Amygdala (tissue), 56 donors: ENCODE results near the gene MEIOB.
A peak's percentile ranks its signal among the peaks of the same experiment; 100 is the strongest.

Experiments used
- DNase-seq, 56 donors: peaks; one replicate each; lab custom pipeline; 2025; lab: John Stamatoyannopoulos, UW

MEIOB gene

GRCh38 chr16:1832838-1833454 lies 39.0 kb downstream of the MEIOB start:
- no peak for DNase-seq

GRCh38 chr16:1831186-1832075 lies 40.5 kb downstream of the MEIOB start:
- DNase-seq = no peak

GRCh38 chr16:1830213-1830612 lies 41.8 kb downstream of the MEIOB start:
- DNase-seq = no peak

DNA sequence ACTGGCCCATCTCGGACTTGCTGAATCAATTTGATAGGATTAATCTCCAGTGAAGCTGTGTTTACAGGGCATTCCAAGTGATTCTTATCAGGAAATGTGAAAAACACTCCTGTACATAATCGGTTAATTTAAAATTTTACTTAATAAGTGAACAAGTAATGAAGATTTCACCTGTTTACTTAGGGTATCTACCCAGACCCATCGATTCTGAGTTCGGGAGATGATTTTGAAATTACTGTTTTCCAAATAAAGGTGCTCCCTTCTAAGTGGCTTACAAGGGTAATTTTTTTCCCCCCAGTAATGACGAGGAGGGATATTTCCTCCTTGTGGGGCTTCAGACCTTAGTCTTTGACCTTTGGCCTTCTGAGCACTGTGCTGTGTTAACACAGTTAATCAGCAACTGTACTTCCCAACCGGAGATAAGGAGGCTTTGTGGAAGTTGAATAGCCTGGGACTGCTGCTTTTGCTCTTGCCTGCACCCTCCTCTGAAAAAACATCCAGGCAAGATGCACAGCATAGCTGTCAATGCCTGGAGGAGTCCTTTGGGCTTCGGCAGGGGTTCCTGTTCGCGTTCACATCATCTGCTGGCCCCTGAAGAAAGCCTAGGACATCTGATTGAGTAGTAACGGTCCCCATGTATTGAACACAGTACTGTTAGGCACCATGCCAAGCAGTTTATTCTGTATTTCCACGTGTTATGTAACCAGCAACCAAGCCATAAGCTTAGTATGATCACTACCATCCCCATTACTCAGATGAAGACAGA lies 43.1 kb downstream of the MEIOB start:
- DNase-seq = no peak

DNA sequence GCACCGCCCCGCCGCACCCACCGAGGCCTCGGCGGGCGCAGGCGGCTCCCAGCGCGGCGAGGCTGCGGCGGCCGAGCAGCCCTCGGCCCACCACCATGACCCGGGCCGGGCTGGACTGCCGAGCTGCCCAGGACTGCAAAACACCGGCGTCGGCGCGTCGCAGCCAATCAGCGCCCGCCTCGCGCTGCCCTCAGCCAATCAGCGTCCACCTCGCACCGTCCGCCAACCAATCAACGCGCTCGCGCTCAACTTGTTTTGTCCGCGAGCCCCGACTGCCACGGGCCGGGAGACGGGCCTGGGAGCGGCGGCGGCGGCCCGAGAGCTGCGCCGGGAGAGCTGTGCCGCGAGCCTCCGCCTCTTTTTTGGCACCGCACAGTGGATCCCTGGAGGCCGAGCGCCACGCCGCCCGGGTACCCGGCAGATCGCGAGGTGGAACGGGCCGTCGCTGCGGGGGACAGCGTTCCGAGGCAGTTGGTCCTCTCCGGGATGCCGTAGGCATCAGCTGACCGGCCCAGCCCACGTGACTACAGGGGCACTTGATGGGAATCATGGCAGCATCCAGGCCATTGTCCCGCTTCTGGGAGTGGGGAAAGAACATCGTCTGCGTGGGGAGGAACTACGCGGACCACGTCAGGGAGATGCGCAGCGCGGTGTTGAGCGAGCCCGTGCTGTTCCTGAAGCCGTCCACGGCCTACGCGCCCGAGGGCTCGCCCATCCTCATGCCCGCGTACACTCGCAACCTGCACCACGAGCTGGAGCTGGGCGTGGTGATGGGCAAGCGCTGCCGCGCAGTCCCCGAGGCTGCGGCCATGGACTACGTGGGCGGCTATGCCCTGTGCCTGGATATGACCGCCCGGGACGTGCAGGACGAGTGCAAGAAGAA lies 45.0 kb downstream of the MEIOB start, which contains the start of the genes FAHD1 and HAGH:
Gene FAHD1 (plus strand): TSS at position 516 of the 883 bp plus-strand sequence. CDS start 33 bp downstream, at position 549.
Gene HAGH (minus strand): TSS at position 135 of the 883 bp plus-strand sequence. CDS start 38 bp downstream, at position 97.
- DNase-seq = peak; percentile 61 to 99 (median 92)

- peak in 8 of 56 donors; percentile 38 to 76 (median 62) for DNase-seq
These were observed 45.9 kb downstream of the MEIOB start for GRCh38 chr16:1825864-1826690.

DNA sequence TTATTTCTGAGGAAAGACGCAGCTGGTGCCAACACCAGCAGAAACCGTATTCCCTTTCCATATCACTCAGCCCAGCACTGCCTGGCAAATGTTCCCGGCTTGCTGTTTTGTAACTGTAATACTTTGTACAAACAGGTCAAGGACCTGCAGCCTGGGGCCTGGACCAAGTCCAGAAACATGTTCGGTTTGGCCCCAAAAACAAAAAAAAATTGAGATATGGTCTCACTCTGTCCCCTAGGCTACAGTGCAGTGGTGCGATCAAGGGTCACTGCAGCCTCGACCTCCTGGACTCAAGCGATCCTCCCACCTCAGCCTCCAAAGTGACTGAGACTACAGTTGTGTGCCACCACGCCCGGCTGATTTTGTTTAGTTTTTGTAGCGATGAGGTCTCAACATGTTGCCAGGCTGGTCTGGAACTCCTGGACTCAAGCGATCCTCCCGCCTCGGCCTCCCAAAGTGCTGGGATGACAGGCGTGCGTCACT lies 46.5 kb downstream of the MEIOB start:
- no peak for DNase-seq

GRCh38 chr16:1823821-1824220 lies 48.1 kb downstream of the MEIOB start:
- DNase-seq = peak in 30 of 56 donors; percentile 1 to 63 (median 22)

DNA sequence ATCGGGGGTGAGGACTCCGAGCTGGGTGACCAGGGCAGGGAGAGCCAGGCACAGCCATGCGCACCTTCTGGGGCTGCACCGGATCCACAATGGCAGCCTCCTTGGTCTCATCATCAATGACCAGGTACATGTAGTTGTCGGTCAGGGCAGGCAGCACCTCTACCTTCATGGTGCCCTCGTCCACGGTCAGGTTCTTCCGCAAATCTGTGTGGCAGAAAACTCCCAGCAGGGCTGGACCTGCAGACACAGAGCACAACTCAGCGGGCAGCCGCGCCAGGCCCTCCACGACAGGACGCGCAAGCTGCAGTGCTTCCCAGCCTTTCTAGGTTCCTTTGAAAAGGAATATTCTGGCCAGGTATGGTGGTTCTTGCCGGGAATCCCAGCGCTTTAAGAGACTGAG lies 49.2 kb downstream of the MEIOB start:
- no peak for DNase-seq

DNA sequence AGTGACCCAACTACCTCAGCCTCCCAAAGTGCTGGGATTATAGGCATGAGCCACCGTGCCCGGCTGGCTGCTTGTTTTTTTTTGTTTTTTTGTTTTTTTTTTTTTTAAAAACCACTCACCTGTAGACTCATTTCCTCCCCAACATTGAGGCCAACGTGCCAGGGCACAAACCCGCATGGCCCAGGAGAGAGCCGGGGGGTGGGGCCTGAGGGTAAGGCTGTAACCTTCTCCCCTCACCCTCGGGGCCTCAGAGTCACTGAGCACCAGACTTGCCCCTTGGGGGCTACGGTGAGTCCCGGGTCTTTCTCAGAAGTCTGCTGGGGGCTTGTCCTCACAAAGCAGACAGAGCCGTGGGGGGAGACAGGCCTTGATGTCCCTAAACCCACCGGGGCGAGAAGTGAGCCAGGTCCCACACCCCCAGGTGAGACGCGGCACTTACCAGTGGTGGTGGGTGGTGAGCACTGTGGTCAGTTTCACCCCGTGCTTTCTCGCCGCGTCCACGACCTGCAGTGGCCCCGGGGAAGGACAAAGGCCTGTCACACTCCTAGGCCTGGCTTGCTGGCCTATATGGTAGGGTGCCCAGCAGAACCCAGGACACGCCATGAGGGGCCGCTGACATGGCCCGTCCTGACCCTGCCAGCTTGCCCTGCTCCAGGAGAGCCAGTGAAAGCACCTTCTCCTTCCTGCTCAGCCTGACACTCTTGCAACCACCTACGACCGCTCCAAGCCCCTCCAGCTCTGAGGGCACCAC lies 49.9 kb downstream of the MEIOB start:
- no peak for DNase-seq

DNA sequence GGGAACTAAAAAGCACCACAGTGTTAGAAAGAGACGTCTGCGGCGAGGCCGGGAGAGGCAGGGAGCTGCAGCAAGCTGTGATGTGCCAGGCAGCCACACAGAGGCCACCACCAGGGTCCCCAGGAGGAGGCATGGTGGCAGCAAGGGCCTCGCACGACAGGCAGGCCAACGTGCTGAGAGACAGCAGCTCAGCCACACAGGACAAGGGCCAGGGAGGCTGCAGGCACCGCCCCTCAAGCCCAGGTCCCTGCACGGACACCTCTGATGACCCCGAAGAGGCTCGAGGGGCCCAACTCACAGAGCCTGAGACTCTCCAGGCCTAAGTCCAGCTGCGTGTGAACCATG lies 51.0 kb downstream of the MEIOB start:
- DNase-seq = no peak

DNA sequence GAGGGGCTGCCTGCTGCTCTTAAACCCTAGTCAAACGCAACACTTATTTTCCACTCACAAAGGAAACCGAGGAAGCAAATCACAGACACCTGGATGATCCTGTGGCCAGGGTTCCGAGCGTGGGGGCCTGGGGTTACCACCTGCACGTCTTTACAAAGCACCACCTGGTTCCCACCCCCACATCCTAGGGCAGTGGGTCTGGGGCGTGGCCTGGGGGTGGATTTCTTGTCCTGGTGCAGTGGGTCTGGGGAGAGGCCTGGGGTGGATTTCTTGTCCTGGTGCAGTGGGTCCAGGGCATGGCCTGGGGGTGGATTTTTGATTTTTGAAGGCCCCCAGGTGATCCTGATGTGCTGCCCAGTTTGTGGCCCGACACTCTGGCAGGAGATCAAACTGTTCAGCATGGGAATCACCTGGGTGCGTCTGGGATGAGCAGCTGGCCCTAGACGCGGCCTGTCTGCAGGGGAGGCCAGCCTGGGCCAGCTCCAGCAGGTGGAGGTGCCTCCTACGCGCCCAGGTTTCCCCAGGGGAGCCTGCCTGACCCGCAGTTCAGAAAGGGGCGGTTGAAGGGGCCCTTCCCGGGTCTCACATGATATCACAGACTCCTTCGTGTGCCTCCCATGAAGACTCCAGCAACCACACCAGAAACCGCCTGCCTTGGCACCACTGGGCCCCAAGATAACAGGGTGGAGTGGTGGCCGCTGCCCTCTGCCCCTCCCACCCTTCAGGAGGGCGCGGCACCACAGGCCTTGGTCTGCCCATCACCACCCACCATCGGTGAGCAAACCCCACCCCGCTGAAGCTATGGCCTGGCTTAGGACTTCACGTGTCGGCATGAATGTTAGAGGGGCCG lies 51.6 kb downstream of the MEIOB start:
- DNase-seq = no peak

DNA sequence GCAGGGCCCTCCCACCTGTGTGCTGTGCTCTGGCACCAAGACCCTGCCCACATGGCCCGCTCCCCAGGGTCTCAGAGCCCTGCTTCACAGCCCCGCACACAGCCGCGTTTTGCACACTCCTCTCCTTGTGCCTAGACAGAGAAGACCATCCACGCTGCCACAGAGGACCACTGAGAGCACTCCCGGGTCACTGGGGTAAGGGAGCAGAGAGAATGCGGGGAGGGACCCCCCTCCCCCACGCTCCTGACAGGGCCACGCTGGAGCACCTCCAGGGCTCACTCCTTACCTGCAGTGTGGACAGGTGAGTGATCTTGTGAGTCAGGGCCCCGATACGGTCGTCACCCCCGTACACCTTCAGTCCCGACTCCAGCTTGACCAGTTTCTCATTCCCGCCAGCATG lies 52.4 kb downstream of the MEIOB start:
- no peak for DNase-seq

DNA sequence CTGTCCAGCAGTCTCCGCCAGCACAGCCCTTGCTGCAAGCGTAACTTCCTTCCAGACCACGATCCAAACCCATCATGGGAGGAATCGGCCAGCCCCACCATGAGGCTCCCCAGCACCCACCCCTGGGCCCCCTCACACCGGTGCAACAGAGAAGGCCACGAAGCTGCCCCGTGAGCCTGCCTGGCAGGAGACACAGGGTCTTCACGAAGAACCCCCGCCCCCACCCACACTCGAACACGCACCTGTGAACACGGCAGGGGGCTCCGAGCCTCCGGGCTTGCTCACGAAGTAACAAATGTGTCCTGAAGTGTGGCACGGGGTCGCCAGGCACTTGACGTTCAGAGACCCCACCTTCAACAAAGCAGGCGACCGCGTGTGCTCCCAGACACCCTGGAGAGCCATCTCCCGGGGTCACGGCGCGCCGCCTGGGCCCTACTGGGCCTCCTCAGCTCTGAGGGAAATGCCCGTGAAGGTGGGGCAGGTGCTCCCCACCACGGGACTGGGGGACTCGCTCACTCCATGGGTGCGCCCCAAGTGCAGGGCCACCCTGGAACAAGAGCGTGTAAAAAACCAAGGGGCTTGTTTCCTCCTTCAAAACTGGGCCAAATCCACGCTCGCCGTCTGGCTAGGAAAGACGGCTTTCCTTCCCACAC lies 53.0 kb downstream of the MEIOB start:
- no peak for DNase-seq

- DNase-seq = no peak
These were observed 53.6 kb downstream of the MEIOB start for GRCh38 chr16:1818204-1818872.

DNA sequence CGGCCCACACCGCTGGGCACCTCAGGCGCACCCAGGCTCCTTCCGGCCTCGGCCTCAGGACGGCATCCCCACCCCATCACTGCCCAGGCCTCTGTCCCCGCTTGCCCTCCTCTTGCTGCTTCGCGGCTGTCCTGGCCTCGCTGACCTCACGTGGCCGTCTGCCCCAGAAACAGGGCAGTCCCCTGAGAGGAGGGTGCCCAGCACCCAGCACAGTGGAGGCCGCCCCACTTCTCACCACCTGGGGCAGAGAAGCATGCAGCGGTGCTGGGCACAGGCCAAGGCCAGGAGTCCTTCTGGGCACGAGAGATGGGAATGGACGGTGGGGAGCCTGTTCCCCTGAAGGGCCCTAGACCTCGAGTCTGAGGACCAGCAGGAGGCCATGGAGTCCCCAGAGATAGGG lies 54.2 kb downstream of the MEIOB start:
- DNase-seq = no peak
